Right atrium auricular region (tissue), 2 donors: ENCODE data around the gene POSTN. TPM values are rescaled to one million over a fixed set of nuclear protein-coding genes. Genes with fewer than 3 reads are reported as not detected.
A peak's percentile ranks its signal among the peaks of the same experiment; 100 is the strongest.

Experiments used
- DNase-seq: peaks from one replicate; pipeline ENCODE4 v3.0.0-alpha.2; 2019; ENCODE audit warnings: low spot score
- H3K27ac ChIP-seq, 2 donors: fragments of 200-600 bp; sonication (generic); 1 replicate in 1 of 2; 2 replicates in 1 of 2; pipeline ENCODE4 v1.5.1; 2016 to 2019
- H3K27me3 ChIP-seq, 2 donors: fragments of 200-600 bp; sonication (generic); one replicate each; pipeline versions ENCODE4 v1.5.1 to v1.6.0; 2017 to 2019
- H3K36me3 ChIP-seq: fragments of 200-600 bp; sonication (generic); one replicate; pipeline ENCODE4 v1.5.1; 2016
- H3K4me1 ChIP-seq, 2 donors: fragments of 200-600 bp; sonication (generic); one replicate each; pipeline versions ENCODE4 v1.5.1 to v1.6.0; 2017 to 2019
- H3K4me3 ChIP-seq, 2 donors: fragments of 200-600 bp; sonication (generic); 1 replicate in 1 of 2; 2 replicates in 1 of 2; pipeline ENCODE4 v1.5.1; 2017 to 2019; ENCODE audit warnings: mild to moderate bottlenecking in 1 of 2, moderate library complexity in 1 of 2
- H3K9me3 ChIP-seq, 2 donors: fragments of 200-600 bp; sonication (generic); one replicate each; pipeline ENCODE4 v1.5.1; 2019
- total RNA-seq, 2 donors: library from RNA; depleted of rRNA; stranded (reverse); fragments of >200 nt; gene quantifications; one replicate each; pipeline ENCODE4 v1.1.0, GENCODE V29; 2016
- TF ChIP-seq, protein P1 (sequence below), 2 donors: fragments of 200-600 bp; sonication (generic); IDR thresholded peaks; one replicate each; pipeline ENCODE4 v1.5.1; 2019; ENCODE audit warnings: antibody characterized with exemption in 2 of 2

The POSTN gene
- total RNA-seq, 2 donors from 2014 or later, result 81.2 to 108 TPM

DNA sequence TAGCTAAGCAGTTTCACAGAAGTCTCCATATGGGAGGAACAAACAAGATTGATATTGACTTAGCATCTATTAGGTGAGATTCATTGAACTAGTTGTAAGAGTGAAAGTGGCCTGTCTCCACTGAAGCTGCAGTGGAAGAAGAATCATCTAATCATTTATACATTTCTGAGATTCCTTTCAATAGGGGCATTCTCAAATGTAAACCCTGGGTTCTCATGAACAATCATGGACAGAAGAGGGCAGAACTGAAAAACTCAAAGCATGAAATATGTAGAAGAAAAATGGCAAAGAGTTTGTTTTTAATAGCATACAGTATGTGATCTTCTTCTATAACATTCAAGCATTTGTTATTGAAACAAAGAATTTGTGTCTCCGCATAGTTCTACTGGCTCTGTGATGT, 17.6 kb upstream of the POSTN start:
- H3K36me3 ChIP-seq, result no peaks in the 10 kb centered on the region
- H3K27ac ChIP-seq, result no peak overlapping the region
- H3K4me3 ChIP-seq, result no peak overlapping the region
- no peaks in the 10 kb centered on the region for H3K27me3 ChIP-seq
- TF ChIP-seq, protein P1, sequence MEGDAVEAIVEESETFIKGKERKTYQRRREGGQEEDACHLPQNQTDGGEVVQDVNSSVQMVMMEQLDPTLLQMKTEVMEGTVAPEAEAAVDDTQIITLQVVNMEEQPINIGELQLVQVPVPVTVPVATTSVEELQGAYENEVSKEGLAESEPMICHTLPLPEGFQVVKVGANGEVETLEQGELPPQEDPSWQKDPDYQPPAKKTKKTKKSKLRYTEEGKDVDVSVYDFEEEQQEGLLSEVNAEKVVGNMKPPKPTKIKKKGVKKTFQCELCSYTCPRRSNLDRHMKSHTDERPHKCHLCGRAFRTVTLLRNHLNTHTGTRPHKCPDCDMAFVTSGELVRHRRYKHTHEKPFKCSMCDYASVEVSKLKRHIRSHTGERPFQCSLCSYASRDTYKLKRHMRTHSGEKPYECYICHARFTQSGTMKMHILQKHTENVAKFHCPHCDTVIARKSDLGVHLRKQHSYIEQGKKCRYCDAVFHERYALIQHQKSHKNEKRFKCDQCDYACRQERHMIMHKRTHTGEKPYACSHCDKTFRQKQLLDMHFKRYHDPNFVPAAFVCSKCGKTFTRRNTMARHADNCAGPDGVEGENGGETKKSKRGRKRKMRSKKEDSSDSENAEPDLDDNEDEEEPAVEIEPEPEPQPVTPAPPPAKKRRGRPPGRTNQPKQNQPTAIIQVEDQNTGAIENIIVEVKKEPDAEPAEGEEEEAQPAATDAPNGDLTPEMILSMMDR (IDR thresholded peaks at IDR 0.05), result no peak
- no peak for DNase-seq
- H3K4me1 ChIP-seq, result no peaks in the 10 kb centered on the region
- no peaks in the 10 kb centered on the region for H3K9me3 ChIP-seq

DNA sequence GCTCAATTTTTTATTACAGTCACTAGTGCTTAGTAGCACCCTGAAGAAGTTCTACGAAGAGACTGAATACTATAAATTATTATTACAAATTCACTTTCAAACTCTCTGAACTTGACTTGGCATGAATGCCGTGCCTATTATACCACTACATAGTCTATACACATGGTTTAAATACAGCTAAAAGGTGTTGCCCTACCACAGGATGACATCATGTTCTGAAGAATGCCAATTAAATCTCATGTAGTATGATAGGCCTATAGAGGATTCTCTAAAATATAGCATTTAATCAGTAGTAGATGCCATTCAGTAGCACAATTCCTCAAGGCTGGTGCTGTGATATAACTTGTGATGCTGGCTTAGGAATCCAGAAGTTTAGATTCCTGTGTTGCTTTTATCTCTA, 16.7 kb upstream of the POSTN start:
- Histone ChIP-seq H3K4me1 (no peaks in the 10 kb centered on the region), H3K36me3 (no peaks in the 10 kb centered on the region), H3K27me3 (no peaks in the 10 kb centered on the region), H3K27ac (no peak overlapping the region), H3K9me3 (no peaks in the 10 kb centered on the region), H3K4me3 (no peak overlapping the region)
- no peak for DNase-seq
- TF ChIP-seq, protein P1 (IDR thresholded peaks at IDR 0.05), result no peak

DNA sequence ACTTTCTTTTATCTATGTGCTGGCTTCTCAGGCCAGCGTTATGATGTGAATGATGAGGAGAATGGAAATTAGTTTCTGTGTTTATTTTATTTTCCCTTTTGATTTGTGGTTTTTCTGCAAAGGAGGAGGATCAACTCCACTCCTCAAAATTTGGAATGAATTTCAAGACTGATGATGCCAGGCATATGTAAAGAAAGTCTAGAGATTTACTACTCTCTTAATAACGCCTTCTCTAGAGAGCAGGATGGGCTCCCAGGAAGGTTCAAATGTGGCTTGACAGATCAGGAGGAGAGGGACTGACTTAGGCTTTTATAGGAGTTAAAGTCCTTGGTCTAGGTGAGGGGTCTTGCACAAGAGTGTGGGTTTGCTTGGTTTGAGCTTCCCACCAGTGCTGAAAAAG, 15.1 kb upstream of the POSTN start:
- H3K4me1 ChIP-seq, result no peaks in the 10 kb centered on the region
- no peaks in the 10 kb centered on the region for H3K36me3 ChIP-seq
- H3K4me3 ChIP-seq, result no peak overlapping the region
- TF ChIP-seq, protein P1 (IDR thresholded peaks at IDR 0.05), result no peak
- DNase-seq, result no peak
- no peaks in the 10 kb centered on the region for H3K27me3 ChIP-seq
- no peak overlapping the region for H3K27ac ChIP-seq
- no peaks in the 10 kb centered on the region for H3K9me3 ChIP-seq

DNA sequence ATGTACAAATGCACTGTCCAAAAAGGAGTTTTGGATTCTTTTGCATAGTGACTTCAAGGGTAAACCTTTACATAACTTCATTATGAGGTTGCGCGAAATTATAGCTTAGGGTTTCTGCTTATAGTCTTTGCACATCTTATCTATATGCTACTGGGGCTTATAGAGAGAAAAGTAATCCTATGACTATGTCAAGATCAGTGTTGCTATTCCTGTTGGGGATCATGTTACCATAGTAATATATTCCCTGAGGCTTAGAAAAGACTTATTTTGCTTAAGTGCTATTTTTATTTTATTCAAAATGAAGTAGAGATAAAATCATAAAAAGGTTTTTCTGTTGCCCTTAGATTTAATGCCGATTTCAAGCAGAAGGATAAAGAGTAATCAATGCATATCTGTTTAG, 14.7 kb upstream of the POSTN start:
- H3K9me3 ChIP-seq, result no peaks in the 10 kb centered on the region
- no peak overlapping the region for H3K27ac ChIP-seq
- H3K27me3 ChIP-seq, result no peaks in the 10 kb centered on the region
- no peak overlapping the region for H3K4me3 ChIP-seq
- TF ChIP-seq, protein P1 (IDR thresholded peaks at IDR 0.05), result no peak
- H3K36me3 ChIP-seq, result no peaks in the 10 kb centered on the region
- DNase-seq, result no peak
- no peaks in the 10 kb centered on the region for H3K4me1 ChIP-seq

DNA sequence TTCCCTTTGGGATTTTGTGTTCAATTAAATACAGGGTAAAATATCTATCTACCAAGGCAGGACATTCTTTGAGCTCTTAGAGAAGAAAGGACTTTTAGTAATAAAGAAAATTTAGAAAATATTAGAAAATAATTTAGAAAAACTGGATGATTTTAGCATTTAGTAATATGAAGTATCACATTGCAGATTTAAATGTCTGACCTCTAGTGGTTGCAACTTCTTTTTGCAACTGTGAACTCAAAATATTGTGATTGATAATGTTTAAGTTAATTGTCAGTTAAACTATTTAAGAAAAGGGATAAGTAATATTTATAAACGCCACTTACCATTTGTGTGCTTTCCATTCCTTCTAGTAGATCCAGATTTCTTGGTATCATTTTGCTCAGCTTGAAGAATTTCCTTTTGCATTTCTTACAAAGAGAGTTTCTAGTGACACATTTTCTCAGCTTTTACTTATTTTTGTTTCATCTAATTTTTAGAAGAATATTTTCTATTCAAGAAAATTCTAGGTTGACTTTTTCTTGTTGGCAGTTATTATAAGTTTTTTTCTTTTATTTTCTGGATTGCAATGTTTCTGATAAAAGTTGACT, 10.3 kb upstream of the POSTN start:
- Histone ChIP-seq H3K27ac (no peak overlapping the region), H3K4me3 (no peak overlapping the region), H3K36me3 (no peaks in the 10 kb centered on the region), H3K27me3 (no peaks in the 10 kb centered on the region), H3K4me1 (no peaks in the 10 kb centered on the region), H3K9me3 (peaks cover 0 to 4% of the 10 kb centered on the region in 2 donors)
- DNase-seq, result no peak
- TF ChIP-seq, protein P1 (IDR thresholded peaks at IDR 0.05), result peak in 1 of 2 donors; percentile 49
